Esophagus (tissue), 2 donors: ENCODE data around the gene NPAS3. TPM values are rescaled to one million over a fixed set of nuclear protein-coding genes. Genes with fewer than 3 reads are reported as not detected.

Source experiments
- H3K27ac ChIP-seq, 2 donors: one replicate each; pipeline ENCODE4 v1.5.1; 2013; ENCODE audit warnings: low read depth in 2 of 2, mild to moderate bottlenecking in 2 of 2, inconsistent platforms in 1 of 2, low read length in 1 of 2, moderate library complexity in 1 of 2
- H3K27me3 ChIP-seq, 2 donors: one replicate each; pipeline ENCODE4 v1.6.1; 2013; ENCODE audit warnings: low read length in 2 of 2, control low read depth in 1 of 2, mild to moderate bottlenecking in 1 of 2; ENCODE audit not compliant: insufficient read depth in 2 of 2, control insufficient read depth in 1 of 2
- H3K36me3 ChIP-seq, 2 donors: one replicate each; pipeline ENCODE4 v1.6.1; 2013; ENCODE audit warnings: low read length in 1 of 2; ENCODE audit not compliant: control insufficient read depth in 2 of 2, insufficient read depth in 2 of 2
- H3K4me1 ChIP-seq, 2 donors: one replicate each; pipeline ENCODE4 v1.6.1; 2013; ENCODE audit warnings: low read length in 1 of 2; ENCODE audit not compliant: control insufficient read depth in 2 of 2, insufficient read depth in 2 of 2
- H3K4me3 ChIP-seq, 2 donors: one replicate each; pipeline ENCODE4 v1.5.1; 2013; ENCODE audit warnings: low read length in 2 of 2, mild to moderate bottlenecking in 2 of 2, low read depth in 1 of 2, moderate library complexity in 1 of 2
- H3K9me3 ChIP-seq, 2 donors: one replicate each; pipeline ENCODE4 v1.6.1; 2013; ENCODE audit warnings: mild to moderate bottlenecking in 2 of 2, low read depth in 1 of 2, low read length in 1 of 2, moderate library complexity in 1 of 2; ENCODE audit not compliant: control insufficient read depth in 2 of 2, insufficient read depth in 1 of 2
- WGBS, 2 donors: extraction: QIAGEN DNeasy Blood & Tissue Kit; methylation state at CpG; one replicate each; pipeline ENCODE4 v1.1.7; 2013; 5-methylcytosine and 5-hydroxymethylcytosine counted together
- polyA plus RNA-seq, 2 donors: library from polyadenylated mRNA; stranded (reverse); fragments of 200-250 nt; gene quantifications; one replicate each; pipeline ENCODE4 v1.2.3, GENCODE V29; 2013
- donor health status: healthy with polysubstance abuse.
- donor health status: Bipolar disorder and iron deficiency.

The NPAS3 gene
- polyA plus RNA-seq, 2 donors = 0.08 to 0.13 TPM

DNA sequence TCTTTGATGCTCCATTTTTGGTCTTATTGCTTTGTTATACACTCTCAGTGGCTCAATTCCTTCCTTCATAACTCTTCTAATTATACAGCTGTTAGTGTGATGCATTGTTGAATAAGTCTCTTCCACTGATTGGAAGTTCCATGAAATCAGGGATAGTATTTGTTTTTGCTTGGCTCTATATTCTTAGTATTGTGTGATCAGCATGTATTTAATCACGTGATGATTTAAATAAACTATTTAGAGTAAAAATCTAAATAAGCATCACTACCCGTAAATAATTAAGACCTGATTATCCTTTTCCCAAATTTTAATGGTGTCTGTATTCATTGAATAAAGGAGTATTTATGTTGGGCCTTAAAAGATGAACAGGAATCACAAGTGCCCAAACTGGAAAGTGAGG, 355.7 kb downstream of the NPAS3 start:
- no peaks in the 10 kb centered on the region for H3K4me1 ChIP-seq

DNA sequence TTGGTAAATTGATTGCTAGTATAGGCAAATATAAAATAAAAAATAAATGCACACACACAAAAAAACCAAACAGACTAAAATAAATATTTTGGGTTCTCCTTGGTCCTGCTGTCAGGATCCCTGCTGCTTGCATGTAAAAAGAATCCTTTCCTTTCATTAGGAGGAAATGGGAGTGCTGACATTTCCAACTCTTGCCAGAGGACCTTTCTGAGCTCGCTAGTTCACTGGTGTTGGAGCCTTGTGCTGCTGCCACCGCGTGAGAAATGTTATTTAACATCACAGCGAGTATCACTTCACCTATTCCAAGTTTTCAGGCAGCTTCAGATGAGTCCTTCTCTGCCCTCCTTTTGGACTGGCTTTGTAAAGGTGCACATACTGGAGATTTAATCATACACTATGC, 358.9 kb downstream of the NPAS3 start:
- H3K9me3 ChIP-seq = no peaks in the 10 kb centered on the region
- no peaks in the 10 kb centered on the region for H3K36me3 ChIP-seq
- H3K4me3 ChIP-seq = no peak overlapping the region
- no peaks in the 10 kb centered on the region for H3K4me1 ChIP-seq
- no peak overlapping the region for H3K27ac ChIP-seq
- WGBS, 2 donors = 51 to 59% methylated on average over 4 of the region's 4 CpGs
- no peaks in the 10 kb centered on the region for H3K27me3 ChIP-seq

More for the DNA sequence above, 355.7 kb downstream of the NPAS3 start:
- WGBS, 2 donors = 90 to 92% methylated on average over 2 of the region's 2 CpGs
- no peak overlapping the region for H3K27ac ChIP-seq
- no peaks in the 10 kb centered on the region for H3K9me3 ChIP-seq
- H3K4me3 ChIP-seq = no peak overlapping the region
- H3K27me3 ChIP-seq = no peaks in the 10 kb centered on the region
- H3K36me3 ChIP-seq = no peaks in the 10 kb centered on the region

DNA sequence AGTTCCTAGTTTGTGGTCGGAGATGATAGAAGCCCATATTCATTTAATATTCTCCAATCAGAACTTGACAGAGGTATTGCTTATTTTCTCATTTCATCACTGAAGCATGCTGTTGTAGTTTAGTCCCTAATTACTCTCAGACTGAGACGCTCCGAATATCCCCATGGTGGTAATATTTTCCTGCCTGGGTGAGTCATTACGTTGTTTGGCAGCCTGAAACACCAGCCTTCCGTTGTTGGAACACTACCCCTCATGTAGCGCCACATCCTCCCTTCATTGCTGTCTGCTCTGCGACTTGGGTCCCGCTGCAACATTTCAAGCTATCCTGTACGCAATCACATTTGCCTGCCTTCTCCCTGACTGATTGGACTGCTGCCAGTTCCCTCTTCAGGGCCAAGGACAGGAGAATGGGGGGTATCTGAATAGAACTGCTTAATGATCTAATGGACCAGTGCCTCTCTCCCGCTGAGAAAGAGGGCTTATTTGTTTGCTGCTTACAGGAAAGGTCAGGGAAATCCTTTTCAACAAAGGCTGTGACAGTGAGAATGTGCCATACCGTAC, 369.1 kb downstream of the NPAS3 start:
- no peaks in the 10 kb centered on the region for H3K27me3 ChIP-seq
- H3K4me3 ChIP-seq = no peak overlapping the region
- WGBS, 2 donors = 69 to 72% methylated on average over 11 of the region's 11 CpGs
- H3K4me1 ChIP-seq = no peaks in the 10 kb centered on the region
- H3K27ac ChIP-seq = no peak overlapping the region
- no peaks in the 10 kb centered on the region for H3K9me3 ChIP-seq
- no peaks in the 10 kb centered on the region for H3K36me3 ChIP-seq

- no peaks in the 10 kb centered on the region for H3K4me1 ChIP-seq
- H3K9me3 ChIP-seq = no peaks in the 10 kb centered on the region
- H3K36me3 ChIP-seq = no peaks in the 10 kb centered on the region
- WGBS, 2 donors = 88 to 91% methylated on average over 4 of the region's 4 CpGs
- no peak overlapping the region for H3K27ac ChIP-seq
- H3K27me3 ChIP-seq = no peaks in the 10 kb centered on the region
- no peak overlapping the region for H3K4me3 ChIP-seq
These were observed 370.4 kb downstream of the NPAS3 start for GRCh38 chr14:33309106-33309505.

DNA sequence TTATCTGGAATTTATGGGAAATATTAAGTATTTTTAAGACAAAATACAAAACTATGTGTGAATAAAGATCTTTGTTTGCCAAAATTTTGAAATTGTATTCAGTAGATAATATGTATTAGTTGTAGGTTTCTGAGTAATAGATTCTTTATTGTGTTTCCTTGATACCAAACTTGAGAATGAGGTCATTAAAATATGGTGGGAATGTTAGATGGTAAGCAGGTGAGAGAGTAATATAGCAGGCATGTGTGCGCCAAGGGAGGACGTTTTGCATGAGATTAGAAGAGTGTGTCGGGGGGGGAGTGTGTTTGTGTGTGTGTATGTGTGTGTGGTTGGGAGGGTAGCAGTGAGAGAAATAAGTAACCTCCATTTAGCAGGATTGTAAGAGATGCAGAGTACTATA, 376.5 kb downstream of the NPAS3 start:
- H3K27ac ChIP-seq = no peak overlapping the region
- 76 to 87% methylated on average over 3 of the region's 3 CpGs for WGBS, 2 donors
- H3K27me3 ChIP-seq = peaks cover 0 to 2% of the 10 kb centered on the region in 2 donors
- H3K36me3 ChIP-seq = no peaks in the 10 kb centered on the region
- no peaks in the 10 kb centered on the region for H3K4me1 ChIP-seq
- no peaks in the 10 kb centered on the region for H3K9me3 ChIP-seq
- H3K4me3 ChIP-seq = no peak overlapping the region

DNA sequence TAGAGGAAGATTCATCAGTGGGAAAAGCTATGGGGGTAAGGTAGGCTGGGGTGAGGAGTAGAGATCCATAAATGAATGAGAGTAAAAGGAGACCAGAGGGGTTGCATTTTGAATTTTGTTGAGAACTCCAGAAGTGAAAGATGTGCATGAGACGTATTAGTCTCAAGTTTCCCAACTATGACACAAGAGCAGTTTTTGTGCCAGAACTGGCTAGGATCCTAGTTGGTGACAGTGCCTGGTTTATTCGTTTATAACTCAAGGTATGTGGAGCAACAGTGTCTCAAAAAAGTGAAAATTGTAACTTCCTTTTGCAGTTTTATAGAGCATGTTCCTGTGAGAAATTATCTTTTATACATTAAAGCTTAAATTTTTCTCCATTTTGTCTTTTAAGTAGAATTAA, 377.0 kb downstream of the NPAS3 start:
- 63% methylated on average over 2 of the region's 2 CpGs for WGBS, 2 donors
- H3K4me3 ChIP-seq = no peak overlapping the region

DNA sequence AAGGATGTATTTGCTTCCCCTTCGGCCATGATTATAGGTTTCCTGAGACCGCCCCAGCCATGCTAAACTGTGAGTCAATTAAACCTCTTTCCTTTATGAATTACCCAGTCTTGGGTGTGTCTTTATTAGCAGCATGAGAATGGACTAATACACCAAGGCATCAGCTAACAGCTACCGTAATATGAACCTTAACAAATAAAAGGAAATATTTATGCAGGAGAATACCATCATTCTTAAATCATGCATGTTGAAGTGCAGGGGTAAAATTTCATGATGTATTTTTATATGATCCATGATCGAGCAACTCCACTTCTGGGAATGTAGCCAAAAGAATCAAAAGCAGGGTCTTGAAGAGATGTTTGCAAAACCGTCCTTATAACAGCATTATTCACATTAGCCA, 379.0 kb downstream of the NPAS3 start:
- Histone ChIP-seq H3K27ac (no peak overlapping the region), H3K27me3 (peaks cover 0 to 2% of the 10 kb centered on the region in 2 donors), H3K4me1 (no peaks in the 10 kb centered on the region), H3K9me3 (no peaks in the 10 kb centered on the region), H3K4me3 (no peak overlapping the region), H3K36me3 (no peaks in the 10 kb centered on the region)
- WGBS, 2 donors = 74 to 77% methylated on average over 5 of the region's 5 CpGs

More for the DNA sequence above, 377.0 kb downstream of the NPAS3 start:
- H3K9me3 ChIP-seq = no peaks in the 10 kb centered on the region
- H3K4me1 ChIP-seq = no peaks in the 10 kb centered on the region
- H3K27ac ChIP-seq = no peak overlapping the region
- no peaks in the 10 kb centered on the region for H3K36me3 ChIP-seq
- H3K27me3 ChIP-seq = peaks cover 0 to 2% of the 10 kb centered on the region in 2 donors

DNA sequence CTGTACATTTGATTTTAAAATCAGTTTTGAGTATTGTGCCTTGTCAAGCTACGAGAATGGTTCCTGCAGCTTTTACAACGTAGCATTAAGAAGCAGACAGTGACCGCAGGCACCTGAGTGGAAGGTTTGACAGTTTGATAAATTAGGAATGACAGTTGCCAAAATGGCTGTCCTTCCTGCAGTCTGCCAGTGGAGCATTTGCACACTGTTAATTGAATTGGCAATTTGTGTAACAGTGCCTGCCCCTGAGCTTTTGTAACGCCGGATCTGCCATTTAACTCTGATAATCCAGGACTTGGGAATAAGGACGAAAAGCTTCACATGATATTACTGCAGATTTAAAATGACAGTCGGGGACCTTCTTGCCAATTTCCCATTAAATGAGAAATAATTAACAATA, 385.3 kb downstream of the NPAS3 start:
- Histone ChIP-seq H3K4me3 (no peak overlapping the region), H3K36me3 (no peaks in the 10 kb centered on the region), H3K27me3 (no peaks in the 10 kb centered on the region), H3K9me3 (no peaks in the 10 kb centered on the region), H3K27ac (no peak overlapping the region), H3K4me1 (no peaks in the 10 kb centered on the region)
- 85 to 87% methylated on average over 7 of the region's 7 CpGs for WGBS, 2 donors

GRCh38 chr14:33331176-33331949, 392.7 kb downstream of the NPAS3 start:
- no peaks in the 10 kb centered on the region for H3K36me3 ChIP-seq
- no peaks in the 10 kb centered on the region for H3K27me3 ChIP-seq
- 92 to 93% methylated on average over 11 of the region's 11 CpGs for WGBS, 2 donors
- H3K4me1 ChIP-seq = no peaks in the 10 kb centered on the region
- H3K4me3 ChIP-seq = no peak overlapping the region
- no peak overlapping the region for H3K27ac ChIP-seq
- H3K9me3 ChIP-seq = no peaks in the 10 kb centered on the region

DNA sequence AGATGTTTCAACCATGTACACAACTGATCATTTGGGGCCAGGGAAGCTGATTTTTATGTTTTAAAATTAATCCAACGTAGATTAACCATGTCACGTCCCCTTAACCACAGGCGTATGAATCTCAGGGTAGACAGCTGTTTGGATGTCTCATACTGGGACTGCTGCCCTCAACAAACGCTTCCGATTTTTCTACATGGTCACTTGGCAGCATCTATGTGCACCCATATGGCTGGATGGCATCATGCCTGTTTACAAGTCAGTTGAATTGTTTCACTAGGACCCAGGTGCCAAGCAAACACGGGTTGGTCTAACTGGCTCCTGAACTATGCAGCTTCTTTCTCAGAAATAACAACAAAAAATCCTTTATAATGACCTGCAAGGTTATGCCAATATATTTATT, 393.8 kb downstream of the NPAS3 start:
- no peaks in the 10 kb centered on the region for H3K36me3 ChIP-seq
- H3K4me3 ChIP-seq = no peak overlapping the region
- H3K4me1 ChIP-seq = no peaks in the 10 kb centered on the region
- no peaks in the 10 kb centered on the region for H3K9me3 ChIP-seq
- H3K27ac ChIP-seq = no peak overlapping the region
- WGBS, 2 donors = 69 to 79% methylated on average over 6 of the region's 6 CpGs
- no peaks in the 10 kb centered on the region for H3K27me3 ChIP-seq
